HEK293T (cell line): Measurements from ENCODE around the gene KRT85.

Source experiments
- CTCF ChIA-PET: fragments of 350-600 bp; formaldehyde crosslinking; extraction: SDS; loops from one replicate; lab custom pipeline; 2021; ENCODE audit warnings: antibody characterized with exemption, inconsistent platforms; lab: Yijun Ruan, JAX
- POLR2A ChIA-PET: fragments of 350-600 bp; formaldehyde crosslinking; extraction: SDS; loops from one replicate; lab custom pipeline; 2020; ENCODE audit warnings: antibody characterized with exemption, inconsistent platforms; lab: Yijun Ruan, JAX
- DNase-seq: peaks from one replicate; pipeline ENCODE4 v3.0.0; 2012; ENCODE audit warnings: mixed read lengths; ENCODE audit errors: extremely low spot score
- ARNT ChIP-seq: fragments of 450-650 bp; IDR thresholded peaks from 2 replicates; pipeline ENCODE4 v1.6.1; 2017; ENCODE audit warnings: mild to moderate bottlenecking
- BHLHE40 ChIP-seq: fragments of 450-650 bp; IDR thresholded peaks from 2 replicates; pipeline ENCODE4 v1.6.1; 2016; ENCODE audit warnings: mild to moderate bottlenecking, moderate library complexity, borderline replicate concordance
- CTBP1 ChIP-seq: fragments of 450-650 bp; IDR thresholded peaks from 2 replicates; pipeline ENCODE4 v1.6.1; 2016; ENCODE audit warnings: borderline replicate concordance
- ELF4 ChIP-seq: fragments of 450-650 bp; IDR thresholded peaks from 2 replicates; pipeline ENCODE4 v1.6.1; 2017; ENCODE audit warnings: antibody characterized with exemption
- FOXA1 ChIP-seq: fragments of 450-650 bp; IDR thresholded peaks from 2 replicates; pipeline ENCODE4 v1.6.1; 2016; ENCODE audit warnings: mild to moderate bottlenecking
- FOXK2 ChIP-seq: fragments of 450-650 bp; IDR thresholded peaks from 2 replicates; pipeline ENCODE4 v1.6.1; 2016; ENCODE audit warnings: mild to moderate bottlenecking
- FOXM1 ChIP-seq: fragments of 450-650 bp; IDR thresholded peaks from 2 replicates; pipeline ENCODE4 v1.6.1; 2017; ENCODE audit warnings: mild to moderate bottlenecking, borderline replicate concordance
- HDGF ChIP-seq: fragments of 450-650 bp; IDR thresholded peaks from 2 replicates; pipeline ENCODE4 v1.6.1; 2017; ENCODE audit warnings: antibody characterized with exemption, borderline replicate concordance
- L3MBTL2 ChIP-seq: fragments of 450-650 bp; conservative IDR thresholded peaks from 2 replicates; pipeline ENCODE4 v1.6.1; 2016; ENCODE audit warnings: mild to moderate bottlenecking
- LEF1 ChIP-seq: fragments of 450-650 bp; IDR thresholded peaks from 2 replicates; pipeline ENCODE4 v1.6.1; 2017; ENCODE audit warnings: mild to moderate bottlenecking, borderline replicate concordance
- NFRKB ChIP-seq: fragments of 450-650 bp; IDR thresholded peaks from 2 replicates; pipeline ENCODE4 v1.6.1; 2016; ENCODE audit warnings: mild to moderate bottlenecking, moderate library complexity
- SP1 ChIP-seq: fragments of 450-650 bp; IDR thresholded peaks from 2 replicates; pipeline ENCODE4 v1.6.1; 2017
- SUZ12 ChIP-seq: fragments of 450-650 bp; IDR thresholded peaks from 2 replicates; pipeline ENCODE4 v1.6.1; 2016; ENCODE audit warnings: mild to moderate bottlenecking
- TARDBP ChIP-seq: fragments of 450-650 bp; IDR thresholded peaks from 2 replicates; pipeline ENCODE4 v1.6.1; 2016
- ZNF384 ChIP-seq: fragments of 450-650 bp; IDR thresholded peaks from 2 replicates; pipeline ENCODE4 v1.6.1; 2016
- TF ChIP-seq, protein P1 (sequence below): fragments of 450-650 bp; IDR thresholded peaks from 2 replicates; pipeline ENCODE4 v1.6.1; 2016

KRT85 gene

DNA sequence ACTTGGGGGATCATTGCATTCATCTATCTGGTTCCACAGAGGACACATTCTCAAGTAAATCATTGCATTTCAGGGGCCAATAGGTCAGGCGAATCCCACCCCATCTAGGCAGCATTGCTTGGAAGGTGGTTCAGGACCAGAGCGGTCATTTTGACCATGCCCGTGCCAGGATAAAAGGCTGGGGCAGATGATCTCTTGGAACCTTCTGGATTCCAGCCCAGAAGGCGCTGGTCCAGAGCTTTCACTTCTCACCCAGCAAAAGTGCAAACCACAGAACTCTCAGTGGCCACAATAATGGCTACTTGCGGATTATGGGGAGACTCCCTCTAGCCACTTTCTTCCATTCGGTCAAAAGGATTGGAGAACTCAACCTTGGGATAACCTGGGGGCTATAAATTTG, 595 bp upstream of the KRT85 start:
- ChIA-PET POLR2A (no interaction called here), CTCF (interaction anchor here (0.9 to 2.1 kb wide), 4 partner anchors 13 to 517 kb away, joined by 3 to 10 read pairs (median 4); no protein-coding TSS in a partner anchor)
- TF ChIP-seq L3MBTL2 (no peak), CTBP1 (no peak), FOXA1 (no peak), TARDBP (no peak), NFRKB (no peak), ZNF384 (no peak), BHLHE40 (no peak), ARNT (no peak), SP1 (no peak), FOXM1 (no peak), SUZ12 (no peak), ELF4 (no peak), HDGF (no peak), FOXK2 (no peak), LEF1 (no peak)
- TF ChIP-seq, protein P1, sequence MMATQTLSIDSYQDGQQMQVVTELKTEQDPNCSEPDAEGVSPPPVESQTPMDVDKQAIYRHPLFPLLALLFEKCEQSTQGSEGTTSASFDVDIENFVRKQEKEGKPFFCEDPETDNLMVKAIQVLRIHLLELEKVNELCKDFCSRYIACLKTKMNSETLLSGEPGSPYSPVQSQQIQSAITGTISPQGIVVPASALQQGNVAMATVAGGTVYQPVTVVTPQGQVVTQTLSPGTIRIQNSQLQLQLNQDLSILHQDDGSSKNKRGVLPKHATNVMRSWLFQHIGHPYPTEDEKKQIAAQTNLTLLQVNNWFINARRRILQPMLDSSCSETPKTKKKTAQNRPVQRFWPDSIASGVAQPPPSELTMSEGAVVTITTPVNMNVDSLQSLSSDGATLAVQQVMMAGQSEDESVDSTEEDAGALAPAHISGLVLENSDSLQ, result no peak
- no peak for DNase-seq

DNA sequence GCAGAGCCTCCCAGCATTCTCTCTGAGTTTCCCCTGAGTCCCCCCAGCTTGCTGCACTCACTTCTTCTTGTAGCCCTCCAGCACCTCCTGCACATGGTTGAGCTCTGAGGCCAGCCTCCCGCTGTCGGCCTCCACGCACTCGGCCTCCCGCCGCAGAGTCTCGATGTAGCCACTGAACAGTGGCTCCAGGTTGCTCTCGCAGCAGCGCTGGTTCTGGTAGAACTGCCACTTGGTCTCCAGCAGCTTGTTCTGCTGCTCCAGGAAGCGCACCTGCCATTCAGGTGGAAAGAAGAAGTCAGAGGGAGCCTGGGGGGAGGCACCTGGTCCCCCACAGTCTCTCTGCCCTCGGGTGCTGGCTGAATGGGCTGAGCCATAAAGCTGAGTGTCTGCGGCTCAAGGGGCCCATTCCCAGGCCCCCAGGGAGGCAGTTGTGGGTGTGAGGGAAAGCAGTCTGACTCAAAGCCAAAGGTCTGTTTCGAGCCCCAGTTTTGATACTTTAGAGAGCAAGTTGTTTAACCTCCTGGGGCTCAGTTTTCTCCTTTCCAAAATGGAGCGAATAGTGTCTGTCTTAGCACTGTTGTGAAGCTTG, 2.3 kb downstream of the KRT85 start:
- CTCF ChIA-PET, result interaction anchor here (0.6 to 2.4 kb wide), 3 partner anchors 38 to 520 kb away, joined by 3 to 9 read pairs (median 3); no protein-coding TSS in a partner anchor
- POLR2A ChIA-PET, result no interaction called here

DNA sequence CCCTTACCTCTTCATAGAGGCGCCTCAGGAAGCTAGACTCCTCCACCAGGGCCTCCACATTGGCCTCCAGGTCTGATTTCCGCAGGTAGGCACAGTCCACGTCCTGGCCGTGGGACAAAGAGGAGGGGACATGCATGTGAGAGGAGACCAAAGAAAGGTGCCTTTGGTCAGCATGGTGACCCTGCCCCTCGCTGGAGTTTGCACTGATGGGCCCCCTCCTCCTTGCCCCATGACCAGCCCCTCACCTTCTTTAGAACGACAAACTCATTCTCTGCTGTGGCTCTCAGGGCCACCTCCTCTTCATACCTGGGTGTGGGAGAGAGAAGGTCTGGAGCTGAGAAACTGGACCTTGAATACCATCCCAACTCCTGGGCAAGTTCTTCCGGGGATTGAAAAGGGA, 3.2 kb downstream of the KRT85 start:
- POLR2A ChIA-PET, result no interaction called here
- TF ChIP-seq, protein P1, result no peak
- TF ChIP-seq HDGF (no peak), L3MBTL2 (no peak), CTBP1 (no peak), FOXM1 (no peak), ARNT (no peak), FOXK2 (no peak), FOXA1 (no peak), ZNF384 (no peak), NFRKB (no peak), BHLHE40 (no peak), SP1 (no peak), ELF4 (no peak)
- no peak for DNase-seq
- CTCF ChIA-PET, result interaction anchor here (0.9 to 2.4 kb wide), 2 partner anchors 208 to 515 kb away, joined by 3 to 9 read pairs; no protein-coding TSS in a partner anchor

More for the DNA sequence above, 2.3 kb downstream of the KRT85 start:
- DNase-seq, result no peak
- TF ChIP-seq BHLHE40, result no peak
- TF ChIP-seq CTBP1, result no peak
- no peak for TF ChIP-seq TARDBP
- no peak for TF ChIP-seq ARNT
- TF ChIP-seq ZNF384, result no peak
- no peak for TF ChIP-seq FOXA1
- TF ChIP-seq, protein P1, result no peak
- no peak for TF ChIP-seq FOXK2

DNA sequence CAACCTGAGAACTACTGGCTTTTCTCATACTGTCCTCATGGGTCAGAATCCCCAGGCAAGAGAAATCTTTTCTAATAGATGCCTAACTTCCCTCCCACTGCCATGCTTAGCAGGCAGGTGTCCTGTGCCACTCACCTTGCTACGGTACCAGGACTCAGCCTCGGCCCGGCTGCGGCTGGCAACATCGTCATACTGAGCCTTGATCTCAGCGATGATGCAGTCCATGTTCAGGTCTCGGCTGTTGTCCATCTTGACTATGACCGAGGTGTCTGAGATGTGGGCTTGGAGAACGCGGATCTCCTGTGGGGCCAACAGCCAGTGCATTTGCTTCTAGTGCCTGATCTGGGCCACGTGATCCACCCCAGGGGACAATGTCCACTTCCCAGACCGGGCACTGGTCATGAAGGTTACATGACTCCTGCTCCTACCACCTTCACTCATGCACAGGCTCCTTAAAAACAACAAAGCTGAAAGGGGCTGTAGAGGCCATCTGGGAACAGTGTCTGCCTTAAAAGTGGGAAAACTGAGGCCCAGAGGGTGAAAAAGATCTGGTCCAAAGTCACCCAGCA, 4.1 kb downstream of the KRT85 start:
- TF ChIP-seq FOXM1 (no peak), L3MBTL2 (no peak), NFRKB (no peak), SUZ12 (no peak), FOXA1 (no peak), SP1 (no peak), ZNF384 (no peak), TARDBP (no peak), HDGF (no peak), ARNT (no peak), ELF4 (no peak), BHLHE40 (no peak), CTBP1 (no peak)
- TF ChIP-seq, protein P1, result no peak
- ChIA-PET POLR2A (no interaction called here), CTCF (no interaction called here)
- no peak for DNase-seq

DNA sequence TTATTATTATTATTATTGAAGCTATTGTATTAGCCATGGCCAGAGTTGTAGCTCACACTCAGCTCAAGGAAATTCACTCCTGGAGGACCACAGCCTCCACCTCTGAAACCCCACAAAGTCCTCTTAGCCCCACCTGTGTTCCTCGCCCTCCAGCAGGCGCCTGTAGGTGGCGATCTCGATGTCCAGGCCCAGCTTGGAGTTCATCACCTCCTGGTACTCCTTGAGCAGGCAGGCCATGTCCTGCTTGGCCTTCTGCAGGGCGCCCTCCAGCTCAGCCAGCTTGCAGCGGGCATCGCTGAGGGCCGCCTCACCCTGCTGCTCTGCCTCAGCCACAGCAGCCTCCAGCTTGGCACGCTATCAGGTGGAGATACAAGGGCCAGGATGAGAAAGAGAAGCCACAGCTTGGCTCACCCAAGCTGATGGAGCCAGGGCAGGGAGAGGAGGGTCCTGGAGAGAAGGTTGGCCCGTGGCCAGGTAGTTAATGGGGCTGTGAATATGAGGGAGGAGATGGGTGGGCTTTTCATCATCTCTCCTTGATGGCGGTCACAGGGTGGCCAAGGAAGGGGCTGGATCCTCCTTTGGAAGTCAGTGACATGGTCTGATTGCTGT, 5.1 kb downstream of the KRT85 start:
- TF ChIP-seq ARNT, result no peak
- TF ChIP-seq, protein P1, result no peak
- no peak for TF ChIP-seq FOXM1
- TF ChIP-seq TARDBP, result no peak
- TF ChIP-seq ELF4, result no peak
- no peak for DNase-seq
- ChIA-PET CTCF (interaction anchor here (0.5 to 1.7 kb wide), 6 partner anchors 9 to 206 kb away, joined by 3 to 13 read pairs (median 3); no protein-coding TSS in a partner anchor), POLR2A (no interaction called here)
